HCEC 1CT (cell line): ENCODE measurements around the gene TSPEAR.
"Not testable (repeated sequence)": the region's sequence is repeated elsewhere in the genome, so short reads cannot be mapped to it uniquely, and the experiment has no call there.

Experiments used
- DNase-seq: peaks from one replicate; pipeline ENCODE4 v3.0.0-alpha.2; 2017

Gene TSPEAR

GRCh38 chr21:44701023-44701400 lies 10.4 kb downstream of the TSPEAR start:
- no peak for DNase-seq

- DNase-seq: peak; percentile 5
These were observed 11.0 kb downstream of the TSPEAR start for GRCh38 chr21:44700101-44701022.

DNA sequence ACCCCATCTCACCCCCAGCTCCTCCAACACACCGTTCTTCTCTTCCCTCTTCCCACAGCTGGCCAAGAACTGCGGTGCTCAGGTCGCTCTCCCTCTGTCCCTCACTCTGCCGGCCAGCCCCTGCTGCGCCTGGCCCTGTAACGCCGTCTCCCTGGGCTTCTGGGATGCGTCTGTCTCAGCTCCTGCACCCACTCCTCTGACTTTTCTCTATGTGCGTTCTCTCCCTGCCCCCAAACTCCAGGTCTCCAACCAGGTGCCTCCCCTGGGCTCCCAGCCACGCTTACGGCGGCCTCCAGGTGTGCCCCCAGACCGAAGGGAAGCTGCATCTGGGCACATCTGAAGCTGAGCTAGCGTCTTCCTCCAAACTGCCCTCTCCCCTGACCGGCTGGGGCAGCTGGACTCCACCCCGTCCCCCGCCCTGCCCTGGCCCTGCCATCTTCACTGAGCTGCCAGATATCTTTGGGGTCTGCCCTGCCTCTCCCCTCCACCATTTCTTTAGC lies 11.8 kb downstream of the TSPEAR start:
- no peak for DNase-seq

DNA sequence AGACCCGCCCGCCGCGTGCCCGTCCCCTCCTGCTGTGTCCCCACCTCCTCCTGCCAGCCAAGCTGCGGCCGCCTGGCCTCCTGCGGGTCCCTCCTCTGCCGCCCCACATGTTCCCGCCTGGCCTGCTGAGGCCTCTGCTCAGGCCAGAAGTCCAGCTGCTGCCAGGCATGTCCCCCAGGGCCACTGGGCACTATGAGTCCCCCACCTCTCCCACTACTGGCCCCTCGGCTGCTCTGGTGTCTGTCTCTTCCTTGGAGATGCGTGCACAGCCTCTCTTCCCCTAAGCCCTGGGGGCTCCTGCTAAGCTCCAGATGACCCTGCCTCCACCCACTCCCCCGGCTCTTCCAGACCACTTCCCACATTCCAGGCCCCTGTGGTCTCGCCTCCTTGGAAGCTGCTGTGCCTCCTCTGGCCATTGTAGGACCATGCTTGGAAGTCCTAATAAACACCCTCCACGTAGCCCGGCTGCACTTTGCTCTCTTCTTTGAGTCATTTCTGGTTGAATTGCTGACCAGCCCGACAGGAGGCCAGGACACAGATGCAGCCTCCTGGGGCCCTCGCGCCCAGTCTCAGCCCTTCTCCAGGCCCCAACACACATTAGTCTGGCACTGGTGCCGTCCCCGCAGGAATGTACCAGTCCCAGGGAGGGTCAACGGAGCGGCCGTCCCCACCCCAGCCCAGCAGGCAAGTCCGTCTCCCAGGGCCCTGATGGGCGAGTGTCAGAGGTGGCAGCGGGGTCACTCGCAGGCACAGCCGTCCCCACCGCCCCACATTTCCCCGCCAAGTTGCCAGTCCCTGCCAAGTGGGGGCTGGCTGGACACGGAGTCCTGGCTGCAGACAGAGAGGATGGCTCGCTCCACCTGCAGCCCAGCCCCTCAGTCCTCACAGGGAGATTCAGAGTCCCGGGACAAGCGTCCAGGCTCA lies 13.3 kb downstream of the TSPEAR start:
- DNase-seq: no peak

DNA sequence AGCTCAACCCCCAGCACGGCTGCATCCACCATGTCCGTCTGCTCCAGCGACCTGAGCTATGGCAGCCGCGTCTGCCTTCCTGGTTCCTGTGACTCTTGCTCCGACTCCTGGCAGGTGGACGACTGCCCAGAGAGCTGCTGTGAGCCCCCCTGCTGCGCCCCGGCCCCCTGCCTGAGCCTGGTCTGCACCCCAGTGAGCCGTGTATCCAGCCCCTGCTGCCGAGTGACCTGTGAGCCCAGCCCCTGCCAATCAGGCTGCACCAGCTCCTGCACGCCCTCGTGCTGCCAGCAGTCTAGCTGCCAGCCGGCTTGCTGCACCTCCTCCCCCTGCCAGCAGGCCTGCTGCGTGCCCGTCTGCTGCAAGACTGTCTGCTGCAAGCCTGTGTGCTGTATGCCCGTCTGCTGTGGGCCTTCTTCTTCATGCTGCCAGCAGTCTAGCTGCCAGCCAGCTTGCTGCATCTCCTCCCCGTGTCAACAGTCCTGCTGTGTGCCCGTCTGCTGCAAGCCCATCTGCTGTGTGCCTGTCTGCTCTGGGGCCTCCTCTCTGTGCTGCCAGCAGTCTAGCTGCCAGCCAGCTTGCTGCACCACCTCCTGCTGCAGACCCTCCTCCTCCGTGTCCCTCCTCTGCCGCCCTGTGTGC lies 14.1 kb downstream of the TSPEAR start, which contains the start of gene KRTAP10-12:
Gene KRTAP10-12, plus strand, starts transcription at position 1 of the 639 bp plus-strand sequence. Its CDS starts 30 bp downstream, at position 31.
- DNase-seq: not testable (repeated sequence)

DNA sequence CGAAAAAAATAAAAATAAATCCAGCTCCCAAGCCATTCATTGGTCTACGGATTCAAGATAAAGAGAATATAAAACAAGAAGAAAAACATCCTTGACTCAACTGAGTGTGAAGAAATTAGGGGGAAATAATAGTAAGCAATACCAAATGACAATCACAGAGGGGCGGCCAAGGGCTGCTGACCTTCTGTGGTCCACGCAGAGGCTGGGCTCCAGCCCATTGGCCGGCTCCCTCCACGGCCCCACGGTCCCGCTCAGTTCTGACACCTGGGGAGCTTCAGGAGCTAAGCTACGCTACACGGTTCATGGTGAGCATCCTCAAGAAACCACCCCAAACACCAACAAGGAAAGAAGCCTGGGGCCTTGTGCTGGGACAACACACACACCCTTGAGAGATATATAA lies 14.8 kb downstream of the TSPEAR start:
- DNase-seq: no peak

DNA sequence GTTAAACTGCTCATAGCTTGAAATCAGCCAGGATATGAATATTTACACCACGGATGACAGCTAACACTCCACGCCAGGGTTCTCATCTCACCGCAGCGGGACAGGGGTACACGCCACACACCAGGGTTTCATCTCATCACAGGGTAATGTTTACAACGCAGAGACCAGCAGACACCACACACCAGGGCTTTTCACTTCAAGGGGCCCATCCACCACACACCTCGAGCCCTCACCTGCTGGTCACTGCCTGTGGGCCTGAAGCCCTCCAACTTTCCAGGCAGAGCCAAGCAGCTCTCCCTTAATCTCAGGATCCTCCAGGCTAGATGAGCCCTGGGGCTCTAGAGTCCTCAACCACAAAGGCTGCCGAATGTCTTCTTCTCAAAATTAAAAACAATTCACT lies 15.7 kb downstream of the TSPEAR start:
- no peak for DNase-seq

- no peak for DNase-seq
These were observed 16.2 kb downstream of the TSPEAR start for GRCh38 chr21:44695184-44695583.

DNA sequence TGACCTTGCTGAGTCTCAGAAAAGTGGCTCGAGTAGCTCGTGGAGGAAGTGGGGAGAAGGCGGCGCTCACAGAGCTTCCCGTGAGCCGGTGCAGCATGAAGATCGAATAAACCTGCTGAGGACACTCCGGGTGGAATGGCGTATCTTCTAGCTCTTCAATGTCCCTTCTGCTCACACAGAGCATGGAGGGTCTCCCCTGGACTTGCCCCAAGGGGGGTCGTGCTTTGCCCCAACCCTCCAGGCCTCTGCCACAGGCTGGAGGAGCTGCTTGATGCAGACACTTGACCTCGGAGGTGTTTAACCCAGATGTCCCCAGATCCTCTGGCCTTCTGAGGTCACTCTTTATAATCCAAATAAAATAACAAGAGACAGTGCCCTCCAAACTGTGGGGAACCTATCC lies 16.6 kb downstream of the TSPEAR start:
- DNase-seq: no peak

DNA sequence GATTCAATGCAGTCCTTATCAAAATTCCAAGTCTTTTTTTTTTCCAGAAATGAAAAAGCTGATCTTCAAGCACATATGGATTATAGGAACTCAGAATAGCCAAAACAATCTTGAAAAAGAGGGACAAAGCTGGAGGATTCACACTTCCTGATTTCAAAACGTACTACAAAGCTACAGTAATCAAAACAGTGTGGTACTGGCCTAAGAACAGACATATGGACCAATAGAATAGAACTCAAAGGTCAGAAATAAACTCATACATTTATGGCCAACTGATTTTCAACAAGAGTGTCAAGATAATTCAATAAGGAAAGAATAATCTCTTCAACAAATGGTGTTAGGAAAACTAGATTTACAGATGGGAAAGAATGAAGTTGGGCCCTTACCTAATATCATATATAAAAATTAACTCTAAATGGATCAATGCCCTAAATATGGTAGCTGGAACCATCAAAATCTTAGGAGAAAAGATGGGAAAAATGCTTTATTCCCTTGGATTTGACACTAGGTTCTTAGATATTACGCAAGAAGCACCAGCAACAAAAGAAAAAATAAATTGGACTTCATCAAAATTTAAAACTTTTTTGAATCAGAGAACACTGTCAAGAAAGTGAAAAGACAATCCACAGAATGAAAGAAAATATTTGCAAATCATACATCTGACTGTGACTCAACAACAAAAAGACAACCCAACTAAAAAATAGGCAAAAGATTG lies 18.4 kb downstream of the TSPEAR start:
- DNase-seq: no peak

- no peak for DNase-seq
These were observed 19.7 kb downstream of the TSPEAR start for GRCh38 chr21:44691686-44692085.

GRCh38 chr21:44689740-44690139 lies 21.6 kb downstream of the TSPEAR start:
- DNase-seq: not testable (repeated sequence)

DNA sequence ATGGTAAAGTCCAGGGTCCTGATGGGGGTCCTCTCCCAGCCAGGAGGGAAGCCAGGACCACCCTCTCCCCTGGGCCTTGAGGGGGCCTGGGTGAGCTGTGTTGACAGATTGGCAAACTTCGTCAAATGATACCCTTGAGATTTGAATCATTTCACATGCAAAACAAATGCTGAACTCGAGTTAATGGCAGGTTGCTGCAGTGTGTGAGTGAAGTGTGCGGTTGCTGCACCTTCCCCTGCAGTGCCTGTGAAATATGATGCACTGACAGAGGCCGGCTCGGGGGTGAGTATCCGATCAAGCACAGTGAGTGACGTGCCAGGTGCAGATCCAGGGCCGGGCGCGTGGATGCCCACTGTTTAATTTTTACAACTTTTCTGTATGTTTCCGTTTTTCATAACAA lies 23.7 kb downstream of the TSPEAR start:
- no peak for DNase-seq

DNA sequence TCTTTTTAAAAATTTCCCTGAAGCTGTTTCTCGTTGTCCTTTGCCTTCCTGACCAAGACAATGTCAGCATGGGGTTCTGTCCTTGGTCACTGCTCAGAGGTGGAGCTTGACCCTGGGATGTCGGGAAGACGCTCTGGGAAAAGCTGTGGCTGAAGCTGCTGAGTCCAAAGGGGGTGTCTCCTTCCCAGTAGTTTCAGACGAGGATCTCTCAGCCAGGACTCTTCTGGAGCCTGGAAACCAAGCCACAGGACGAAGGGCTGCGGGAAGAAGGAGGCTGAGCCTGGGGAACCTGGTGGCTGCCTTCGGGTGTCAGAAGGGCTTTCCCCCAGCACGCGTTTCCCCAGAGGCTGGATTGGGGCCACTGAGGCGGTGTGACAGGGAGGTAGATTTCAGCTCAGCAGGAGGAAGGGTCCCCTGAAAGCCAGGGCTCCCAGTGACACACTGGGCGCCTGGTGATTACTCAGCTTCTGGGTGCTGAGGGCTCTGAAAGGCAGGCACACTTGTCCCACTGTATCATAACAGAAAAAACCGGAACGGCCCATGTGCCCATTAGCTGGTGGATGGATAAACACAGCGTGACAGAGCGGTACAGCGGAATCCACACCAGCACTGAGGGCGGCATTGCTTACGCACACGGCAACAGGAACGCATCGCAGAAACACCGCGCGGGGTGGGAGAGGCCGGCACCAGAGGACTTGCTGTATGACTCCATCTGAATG lies 24.4 kb downstream of the TSPEAR start:
- no peak for DNase-seq

DNA sequence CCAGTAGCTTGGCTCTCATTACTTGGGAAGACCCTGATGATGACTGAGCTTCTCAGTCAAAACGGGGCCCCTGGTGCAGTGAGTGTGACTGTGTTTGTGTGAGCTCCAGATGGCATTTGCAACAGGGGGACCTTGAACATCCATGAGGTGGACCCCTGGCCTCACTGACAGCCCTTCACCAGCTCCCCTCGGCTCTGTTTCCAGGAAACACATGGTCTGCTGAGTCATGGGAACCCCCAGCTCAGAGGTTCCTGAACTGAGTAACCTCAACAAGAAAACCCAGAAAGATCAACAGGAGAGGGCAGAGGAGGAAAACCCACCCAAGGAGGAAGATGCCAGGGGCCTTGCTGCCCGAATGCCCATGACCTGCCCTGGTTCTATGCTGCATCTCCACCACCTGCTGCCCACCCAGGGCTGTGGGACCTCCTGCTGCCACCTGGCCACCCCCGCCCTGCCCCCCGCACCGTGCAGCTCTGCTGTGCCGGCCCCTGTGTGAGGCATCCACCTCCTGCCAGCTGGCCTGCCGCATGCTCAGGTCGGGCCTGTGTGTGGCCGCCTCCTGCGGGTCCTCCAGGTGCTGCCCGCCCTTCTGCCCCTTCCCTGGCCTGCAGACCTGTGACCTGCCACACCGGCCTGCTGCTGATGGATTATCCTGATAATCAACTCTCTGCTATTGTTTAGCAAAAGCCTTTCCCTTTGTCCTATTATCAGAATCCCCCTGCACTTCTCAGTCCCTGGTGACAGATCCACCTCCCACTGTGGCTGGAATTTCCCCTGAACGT lies 25.2 kb downstream of the TSPEAR start:
- no peak for DNase-seq

DNA sequence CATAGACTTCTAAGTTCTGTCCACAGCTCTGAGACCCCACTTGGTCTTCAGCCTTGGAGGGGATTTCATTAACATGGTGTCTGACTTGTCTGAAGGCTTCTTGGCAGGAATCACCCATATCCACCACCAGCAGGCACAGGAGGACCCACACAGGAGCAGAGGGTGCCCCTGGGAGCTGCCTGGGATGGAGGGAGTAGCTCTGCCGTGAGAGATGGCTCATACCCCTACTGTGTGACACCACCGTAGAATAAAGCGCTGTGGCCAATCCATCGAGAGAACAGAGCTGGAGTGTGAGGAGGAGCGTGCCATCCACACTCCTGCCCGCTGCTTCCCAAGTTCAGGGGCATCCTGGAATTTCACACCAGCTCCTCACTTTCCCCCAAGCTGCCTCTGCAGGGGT lies 26.3 kb downstream of the TSPEAR start:
- DNase-seq: not testable (repeated sequence)

DNA sequence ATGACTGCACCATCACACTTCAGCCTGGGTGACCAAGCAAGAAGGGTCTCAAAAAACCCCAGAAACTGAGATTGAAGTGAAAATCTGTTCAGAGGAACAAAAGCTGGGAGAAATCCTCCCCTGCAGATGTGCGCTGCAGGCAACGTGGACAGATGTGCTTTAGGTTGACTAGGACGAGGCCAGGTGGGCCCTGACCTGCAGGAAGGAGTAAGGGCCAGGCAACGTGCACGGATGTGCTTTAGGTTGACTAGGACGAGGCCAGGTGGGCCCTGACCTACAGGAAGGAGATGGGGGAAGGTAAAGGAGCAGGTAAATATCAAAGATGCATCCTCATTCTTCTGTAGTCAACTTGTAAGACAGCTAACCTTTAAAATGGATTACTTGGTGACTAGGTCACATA lies 26.9 kb downstream of the TSPEAR start:
- DNase-seq: no peak

GRCh38 chr21:44684077-44684476 lies 27.3 kb downstream of the TSPEAR start:
- no peak for DNase-seq

DNA sequence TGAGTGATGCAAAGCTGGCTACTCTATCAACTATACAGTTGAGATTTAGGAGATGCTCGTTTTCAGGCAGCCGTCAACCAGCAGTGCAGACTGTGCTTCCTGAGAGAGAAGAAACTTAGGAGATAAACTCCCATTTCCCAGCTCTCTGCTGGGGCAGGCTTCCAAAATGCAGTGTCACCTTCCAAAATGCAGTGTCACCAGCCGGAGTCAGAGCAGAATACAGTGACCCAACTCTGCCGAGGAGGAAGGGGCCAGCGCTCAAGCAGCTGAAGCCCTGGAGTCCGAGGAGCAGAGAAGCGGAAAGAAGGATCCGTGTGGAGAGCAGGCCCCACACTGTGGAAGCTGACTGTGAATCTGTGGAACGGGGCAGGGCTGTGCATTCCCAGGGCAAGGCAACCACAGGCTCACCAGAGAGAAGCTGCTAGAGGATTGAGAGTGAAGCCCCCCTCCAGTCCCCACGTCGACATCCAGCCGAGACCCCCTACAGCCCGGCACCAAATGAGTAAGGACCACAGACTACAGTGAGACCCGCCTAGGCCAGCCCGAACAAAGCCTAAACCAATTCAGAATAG lies 28.7 kb downstream of the TSPEAR start:
- no peak for DNase-seq

DNA sequence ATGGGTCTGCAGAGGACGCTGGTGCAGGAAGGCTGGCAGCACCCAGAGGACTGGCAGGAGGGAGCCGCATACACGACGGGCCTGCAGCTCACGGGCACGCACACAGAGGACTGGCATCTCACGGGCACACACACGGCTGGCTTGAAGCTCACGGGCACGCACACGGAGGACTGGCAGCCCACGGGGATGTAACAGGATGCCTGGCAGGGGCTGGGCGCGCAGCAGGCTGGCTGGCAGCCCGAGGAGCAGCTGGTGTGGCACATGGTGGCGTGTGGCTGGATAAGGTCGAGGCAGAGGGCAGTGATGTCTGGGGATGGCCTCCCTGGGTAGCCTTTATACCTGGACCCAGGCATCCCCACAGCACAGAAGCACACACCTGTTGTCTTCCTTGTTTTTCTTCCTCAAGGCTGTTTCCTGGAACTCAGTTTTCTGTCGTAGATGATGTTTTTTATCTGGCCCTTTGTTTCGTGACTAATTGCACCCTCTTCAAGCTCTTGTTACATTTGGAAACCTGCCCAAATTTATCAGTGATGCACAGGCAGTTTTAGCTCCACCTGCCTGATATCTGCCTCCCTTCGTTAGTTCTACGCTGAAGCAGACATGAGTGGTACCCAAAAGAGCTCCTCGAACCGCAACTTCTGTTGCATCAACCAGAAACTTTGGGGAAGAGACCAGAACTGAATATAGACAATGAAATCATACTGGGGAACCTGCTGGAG lies 29.4 kb downstream of the TSPEAR start, which contains the start of gene KRTAP12-1:
Gene KRTAP12-1, minus strand, starts transcription at position 303 of the 719 bp plus-strand sequence. Its CDS starts 40 bp downstream, at position 263.
- DNase-seq: no peak
